ENCODE results near the gene HSPH1.
"Not testable (repeated sequence)": the region's sequence is repeated elsewhere in the genome, so short reads cannot be mapped to it uniquely, and the experiment has no call there.

Gene HSPH1

DNA sequence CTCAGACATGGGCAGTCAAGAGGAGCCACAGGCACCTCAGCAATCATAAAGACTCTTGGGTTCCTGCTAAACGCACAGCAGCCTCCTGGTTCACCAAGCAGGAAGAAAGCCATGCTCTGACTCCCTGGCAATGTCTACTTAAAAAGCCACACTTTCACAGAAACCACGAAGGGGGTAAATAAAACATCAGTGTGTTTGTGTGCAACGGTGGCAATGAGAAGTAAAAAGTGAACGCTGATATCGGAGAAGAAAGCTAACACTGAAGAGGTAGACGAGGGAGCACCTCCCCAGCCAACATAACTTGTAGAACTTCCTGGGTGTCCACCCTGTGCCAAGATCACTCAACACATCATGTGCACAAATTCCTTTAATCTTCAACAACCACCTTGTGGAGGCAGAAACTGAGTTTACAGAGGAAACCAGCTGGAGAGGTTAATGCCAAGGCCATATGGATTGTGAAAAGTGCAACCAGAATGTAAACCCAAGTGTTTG, 30.2 kb downstream of the HSPH1 start:
- no peak for DNase-seq (ENCODE audit: low read depth in 2 of 2)

GRCh38 chr13:31129419-31129818, 32.3 kb downstream of the HSPH1 start:
- DNase-seq (ENCODE audit: low read depth in 2 of 2), result no peak

DNA sequence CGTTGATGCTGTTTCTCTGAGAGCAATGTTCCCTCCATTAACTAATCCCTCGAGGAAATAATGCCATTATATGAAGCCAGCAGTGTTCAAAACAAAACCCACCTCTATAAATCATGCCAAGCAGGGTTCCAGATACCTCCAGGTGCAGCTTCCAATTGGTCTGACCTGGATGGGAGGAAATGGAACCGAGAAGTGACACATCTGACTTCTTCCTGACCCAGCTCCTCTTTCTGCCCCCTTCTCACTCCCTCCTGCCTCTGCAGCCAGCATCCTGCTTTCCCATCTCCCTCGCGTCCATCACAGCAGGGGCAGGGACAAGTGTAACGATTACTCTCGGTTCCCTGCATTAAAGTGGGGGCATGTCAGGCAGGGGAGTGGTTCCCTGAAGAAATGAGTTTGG, 37.5 kb downstream of the HSPH1 start:
- DNase-seq (ENCODE audit: low read depth in 2 of 2), result no peak

DNA sequence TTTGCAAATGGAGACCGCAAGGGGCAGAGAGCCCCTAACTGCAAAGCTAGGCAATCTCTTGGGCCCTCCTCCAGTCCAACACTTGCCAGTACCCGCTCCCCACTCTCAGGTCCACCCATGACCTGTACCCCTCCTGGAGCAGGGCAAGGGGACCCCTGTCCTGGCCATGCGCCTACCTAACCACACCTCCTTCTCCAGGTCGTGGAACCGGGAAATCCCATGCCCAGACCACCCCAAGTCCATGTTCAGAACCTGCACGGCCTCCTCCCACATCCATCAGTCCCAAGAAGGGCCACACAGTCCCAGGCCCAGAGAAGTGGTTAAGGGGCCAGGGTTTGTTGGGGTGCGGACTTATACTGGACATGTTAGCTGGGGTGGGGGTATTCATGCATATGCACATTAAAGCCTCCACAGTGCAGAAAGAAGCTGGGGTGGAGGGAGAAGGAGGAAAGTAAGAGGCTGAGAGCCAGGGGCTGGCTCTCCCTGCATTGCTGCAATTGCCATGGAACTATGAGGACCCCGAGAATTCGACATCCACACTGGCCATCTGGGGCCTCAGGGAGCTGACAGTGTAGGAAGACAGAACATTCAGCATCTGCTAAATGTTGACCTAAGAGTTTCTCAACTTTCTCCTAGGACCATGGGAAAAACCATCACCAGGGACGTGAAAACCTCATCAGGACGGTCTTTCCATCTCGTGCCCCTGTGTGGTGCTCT, 39.0 kb downstream of the HSPH1 start:
- no peak for DNase-seq (ENCODE audit: low read depth in 2 of 2)

- no peak for DNase-seq (ENCODE audit: low read depth in 2 of 2)
Measured at GRCh38 chr13:31122143-31122542, 39.6 kb downstream of the HSPH1 start.

- no peak for DNase-seq (ENCODE audit: low read depth in 2 of 2)
Measured at GRCh38 chr13:31121379-31122140, 40.1 kb downstream of the HSPH1 start.

- no peak for DNase-seq (ENCODE audit: low read depth in 2 of 2)
Measured at GRCh38 chr13:31119966-31120700, 41.6 kb downstream of the HSPH1 start.

GRCh38 chr13:31119526-31119925, 42.2 kb downstream of the HSPH1 start:
- DNase-seq (ENCODE audit: low read depth in 2 of 2), result no peak

DNA sequence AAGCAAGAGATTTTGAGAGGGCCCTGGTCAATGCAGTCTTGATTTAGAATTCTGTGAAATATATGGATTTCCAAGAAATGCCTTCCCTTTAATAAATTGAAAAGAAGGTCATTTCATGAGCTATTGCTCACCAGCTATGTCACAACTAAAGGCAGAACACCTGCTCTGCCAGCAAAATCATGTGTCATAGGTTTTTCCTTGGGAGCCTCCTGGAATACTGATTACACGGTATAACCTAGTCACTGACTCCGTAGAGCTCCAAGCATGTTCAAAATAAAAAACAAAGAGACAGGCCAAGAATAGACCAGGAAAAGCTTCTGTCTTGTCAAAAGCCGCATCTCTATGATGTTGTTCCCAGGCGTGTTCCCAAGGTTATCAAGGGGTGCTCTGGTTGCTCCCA, 45.5 kb downstream of the HSPH1 start:
- DNase-seq (ENCODE audit: low read depth in 2 of 2), result no peak

DNA sequence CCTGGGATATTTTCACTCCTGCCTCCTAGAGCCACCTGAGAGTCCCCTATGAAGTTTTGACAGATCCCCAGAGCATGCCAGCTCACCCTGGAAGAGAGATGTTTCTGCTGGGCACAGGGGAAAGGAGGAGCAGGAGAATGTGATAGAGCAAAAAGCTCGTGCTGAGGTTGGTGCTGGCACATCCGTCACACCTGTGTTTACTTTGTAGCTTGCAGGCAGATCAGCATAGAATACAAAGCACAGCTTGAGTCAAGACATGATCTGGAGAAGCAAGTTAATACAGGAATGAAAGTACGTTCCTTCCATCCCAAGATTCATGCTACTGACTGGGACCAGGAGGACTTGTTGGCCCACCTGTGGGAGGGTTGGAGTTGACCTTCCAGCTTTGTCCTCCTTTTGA, 46.1 kb downstream of the HSPH1 start:
- DNase-seq (ENCODE audit: low read depth in 2 of 2), result no peak

GRCh38 chr13:31114641-31115040, 47.1 kb downstream of the HSPH1 start:
- DNase-seq (ENCODE audit: low read depth in 2 of 2), result no peak

GRCh38 chr13:31111136-31111535, 50.6 kb downstream of the HSPH1 start:
- DNase-seq (ENCODE audit: low read depth in 2 of 2), result no peak

GRCh38 chr13:31110617-31111016, 51.1 kb downstream of the HSPH1 start:
- DNase-seq (ENCODE audit: low read depth in 2 of 2), result no peak

DNA sequence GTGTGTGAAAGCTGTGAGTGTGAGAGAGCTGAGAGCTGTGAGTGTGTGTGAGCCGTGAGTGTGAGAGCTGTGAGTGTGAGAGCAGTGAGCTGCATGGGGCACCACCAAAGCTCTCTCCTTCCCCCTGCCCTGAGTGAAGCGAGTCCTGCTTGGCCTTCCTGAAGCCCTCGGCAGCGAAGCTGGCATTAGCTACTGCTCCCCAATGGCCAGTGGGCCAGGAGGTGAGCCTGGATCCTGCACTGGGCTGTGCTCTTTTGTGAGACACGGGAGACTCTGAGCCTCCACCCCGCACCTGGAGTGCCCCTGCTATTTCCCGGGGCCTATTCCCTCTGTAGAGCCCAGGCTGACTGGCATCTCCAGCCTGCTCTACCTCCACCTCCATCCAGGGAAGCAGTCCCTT, 51.5 kb downstream of the HSPH1 start:
- no peak for DNase-seq (ENCODE audit: low read depth in 2 of 2)

DNA sequence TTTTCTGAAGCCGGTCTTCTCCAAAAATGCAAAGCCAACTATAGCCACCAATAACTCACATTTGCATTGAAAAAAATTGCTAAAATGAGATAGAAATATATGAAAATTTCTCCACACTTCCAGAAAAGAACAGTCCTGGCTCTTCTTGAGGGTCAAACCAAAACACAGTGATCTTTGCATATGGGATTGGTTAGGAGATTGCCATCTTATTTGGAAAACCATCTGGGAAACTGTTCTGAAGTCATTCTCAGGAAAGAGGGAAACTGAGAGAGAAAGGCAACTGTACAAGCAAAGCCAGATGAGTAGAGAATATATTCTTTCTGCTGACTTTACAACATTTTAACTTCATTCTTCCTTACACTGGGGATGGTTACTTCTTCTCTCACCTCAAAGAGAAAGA, 54.6 kb downstream of the HSPH1 start:
- DNase-seq (ENCODE audit: low read depth in 2 of 2), result no peak

GRCh38 chr13:31105856-31106255, 55.8 kb downstream of the HSPH1 start:
- DNase-seq (ENCODE audit: low read depth in 2 of 2), result no peak

DNA sequence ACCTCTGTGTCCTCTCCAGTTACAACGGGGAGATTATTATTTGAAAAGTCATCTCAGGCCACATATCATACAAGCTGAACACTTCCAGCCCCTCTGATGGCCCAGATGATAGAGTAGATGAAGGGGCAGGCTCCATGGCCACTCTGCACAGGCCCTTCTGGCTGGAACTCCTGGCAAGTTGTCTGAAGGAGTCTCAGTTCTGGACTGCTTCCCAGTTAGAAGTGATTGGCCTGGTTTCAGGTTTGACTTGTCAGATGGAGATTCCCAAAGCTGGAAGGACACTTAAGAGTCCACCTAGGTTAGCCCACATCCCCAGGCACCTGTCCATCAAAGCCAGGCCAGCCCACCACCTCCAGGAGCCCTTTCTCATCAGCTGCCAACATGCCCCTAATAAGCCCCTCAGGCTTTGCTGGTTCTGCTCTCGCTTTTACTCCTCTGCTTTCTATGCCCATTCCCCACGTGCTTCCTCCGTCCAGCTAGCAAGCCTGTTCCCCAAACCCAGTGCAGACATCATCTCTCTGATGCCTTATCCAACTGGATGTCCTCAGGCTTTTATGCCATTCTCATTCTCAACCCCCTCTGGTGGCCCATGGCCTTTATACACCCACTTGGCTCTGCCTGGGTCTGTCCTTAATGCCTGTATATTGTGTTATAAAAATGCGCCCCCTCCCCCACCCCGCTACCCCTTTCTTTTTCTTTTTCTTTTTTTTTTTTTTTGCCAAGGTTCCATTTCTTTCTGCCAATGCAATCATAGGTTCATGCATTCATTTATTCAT, 56.5 kb downstream of the HSPH1 start:
- no peak for DNase-seq (ENCODE audit: low read depth in 2 of 2)

DNA sequence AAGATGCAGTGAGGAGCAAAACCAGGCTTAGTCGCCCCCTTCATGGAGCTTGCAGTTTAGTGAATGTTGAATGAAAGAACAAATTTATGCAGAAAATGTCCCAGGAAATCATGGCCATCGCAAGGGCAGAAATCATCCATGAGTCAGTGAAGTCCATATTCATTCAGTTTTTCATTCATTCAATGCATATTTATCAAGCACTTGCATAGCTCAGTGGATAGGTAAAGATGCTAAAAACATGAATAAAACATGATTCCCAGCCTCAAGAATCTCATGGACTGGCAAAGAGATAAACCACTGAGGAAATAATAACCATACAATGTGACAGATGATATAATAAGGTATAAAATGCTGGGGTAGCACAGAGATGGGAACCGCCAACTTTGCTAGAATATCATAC, 58.8 kb downstream of the HSPH1 start:
- no peak for DNase-seq (ENCODE audit: low read depth in 2 of 2)

- DNase-seq (ENCODE audit: low read depth in 2 of 2), result no peak
Measured at GRCh38 chr13:31101472-31102170, 60.1 kb downstream of the HSPH1 start.

- no peak for DNase-seq (ENCODE audit: low read depth in 2 of 2)
Measured at GRCh38 chr13:31100721-31101120, 61.0 kb downstream of the HSPH1 start.

GRCh38 chr13:31097911-31098434, 63.7 kb downstream of the HSPH1 start:
- not testable (repeated sequence) for DNase-seq (ENCODE audit: low read depth in 2 of 2)
